ENCODE results near the gene SDK1. TPM values are rescaled to one million over a fixed set of nuclear protein-coding genes. Genes with fewer than 3 reads are reported as not detected.

Gene SDK1
- total and polyA plus RNA-seq, 4 donors, result 0.12 to 0.47 (median 0.36) TPM

GRCh38 chr7:4056552-4057288 is 755.7 kb downstream of the SDK1 start:
- 93% methylated on average over 19 of the region's 19 CpGs for WGBS
- no peaks in the 10 kb centered on the region for H3K4me1 ChIP-seq (ENCODE audit: control insufficient read depth in 4 of 4, insufficient read depth in 4 of 4, low read length in 3 of 4)
- no peak for DNase-seq (ENCODE audit: low spot score)
- H3K27ac ChIP-seq (ENCODE audit: low read depth in 1 of 2, low read length in 2 of 2), result no peak overlapping the region
- H3K9ac ChIP-seq (ENCODE audit: low read depth in 1 of 2, low read length in 2 of 2), result no peak overlapping the region
- H3K36me3 ChIP-seq (ENCODE audit: control insufficient read depth in 4 of 4, insufficient read depth in 3 of 4, low read depth in 1 of 4, low read length in 3 of 4), result no peaks in the 10 kb centered on the region
- H3K9me3 ChIP-seq (ENCODE audit: control insufficient read depth in 4 of 4, low read length in 3 of 4), result no peaks in the 10 kb centered on the region
- H3K27me3 ChIP-seq (ENCODE audit: control insufficient read depth in 4 of 4, insufficient read depth in 4 of 4, low read length in 3 of 4), result no peaks in the 10 kb centered on the region
- TF ChIP-seq FOXA1 (IDR thresholded peaks at IDR 0.05), result no peak
- no peak for TF ChIP-seq REST (IDR thresholded peaks at IDR 0.05)
- no peak for TF ChIP-seq MAX (IDR thresholded peaks at IDR 0.05)
- TF ChIP-seq JUND (IDR thresholded peaks at IDR 0.05), result no peak
- no peak for TF ChIP-seq HNF4A (conservative IDR thresholded peaks at IDR 0.05)
- no peak for TF ChIP-seq ZBTB33 (IDR thresholded peaks at IDR 0.05)
- no peak for TF ChIP-seq TAF1 (conservative IDR thresholded peaks at IDR 0.05)
- no peak for TF ChIP-seq RAD21 (IDR thresholded peaks at IDR 0.05)
- TF ChIP-seq ATF3 (IDR thresholded peaks at IDR 0.05), result no peak
- TF ChIP-seq EGR1 (IDR thresholded peaks at IDR 0.05; ENCODE audit: low read depth in 2 of 2), result no peak
- TF ChIP-seq GABPA (IDR thresholded peaks at IDR 0.05 in 1 of 2, conservative IDR thresholded peaks at IDR 0.05 in 1 of 2), result no peak
- H3K4me3 ChIP-seq (ENCODE audit: low read depth in 1 of 3, low read length in 3 of 3), result no peak overlapping the region

GRCh38 chr7:4057289-4057616 is 756.2 kb downstream of the SDK1 start:
- no peak overlapping the region for H3K9ac ChIP-seq (ENCODE audit: low read depth in 1 of 2, low read length in 2 of 2)
- no peak for TF ChIP-seq NR2F2 (IDR thresholded peaks at IDR 0.05)
- TF ChIP-seq HNF4A (conservative IDR thresholded peaks at IDR 0.05), result no peak
- no peak for TF ChIP-seq EGR1 (IDR thresholded peaks at IDR 0.05; ENCODE audit: low read depth in 2 of 2)
- TF ChIP-seq SP1 (IDR thresholded peaks at IDR 0.05), result no peak
- no peak for TF ChIP-seq RAD21 (IDR thresholded peaks at IDR 0.05)
- no peak for TF ChIP-seq YY1 (IDR thresholded peaks at IDR 0.05)
- no peak for TF ChIP-seq JUND (IDR thresholded peaks at IDR 0.05)
- TF ChIP-seq TAF1 (conservative IDR thresholded peaks at IDR 0.05), result no peak
- TF ChIP-seq RXRA (IDR thresholded peaks at IDR 0.05), result no peak
- TF ChIP-seq CTCF (IDR thresholded peaks at IDR 0.05; ENCODE audit: low read depth, low read length, missing input control), result no peak
- H3K4me3 ChIP-seq (ENCODE audit: low read depth in 1 of 3, low read length in 3 of 3), result no peak overlapping the region
- H3K27me3 ChIP-seq (ENCODE audit: control insufficient read depth in 4 of 4, insufficient read depth in 4 of 4, low read length in 3 of 4), result no peaks in the 10 kb centered on the region
- H3K36me3 ChIP-seq (ENCODE audit: control insufficient read depth in 4 of 4, insufficient read depth in 3 of 4, low read depth in 1 of 4, low read length in 3 of 4), result no peaks in the 10 kb centered on the region
- no peaks in the 10 kb centered on the region for H3K9me3 ChIP-seq (ENCODE audit: control insufficient read depth in 4 of 4, low read length in 3 of 4)
- no peaks in the 10 kb centered on the region for H3K4me1 ChIP-seq (ENCODE audit: control insufficient read depth in 4 of 4, insufficient read depth in 4 of 4, low read length in 3 of 4)
- DNase-seq (ENCODE audit: low spot score), result no peak
- 89% methylated on average over 1 of the region's 1 CpG for WGBS
- no peak overlapping the region for H3K27ac ChIP-seq (ENCODE audit: low read depth in 1 of 2, low read length in 2 of 2)

All from liver (tissue), 9 donors.